WTC11 (cell line): ENCODE data around the gene FN3K. TPM values are rescaled to one million over a fixed set of nuclear protein-coding genes. Genes with fewer than 3 reads are reported as not detected.
A peak's percentile ranks its signal among the peaks of the same experiment; 100 is the strongest.

ENCODE experiments used
- ATAC-seq: fragments of 200-7000 bp; cut with Tn5 transposase; 2 replicates; pipeline ENCODE4 v1.10.0; 2021; ENCODE audit warnings: mild to moderate bottlenecking, moderate library complexity
- CTCF ChIA-PET: fragments of 300-600 bp; sonication (Branson Sonifier 250); formaldehyde crosslinking; loops from one replicate; lab custom pipeline; 2021; ENCODE audit warnings: antibody characterized with exemption; lab: Charles Lee
- POLR2A ChIA-PET: fragments of 350-600 bp; sonication (Branson Sonifier 250); formaldehyde crosslinking; loops from one replicate; lab custom pipeline; 2021; ENCODE audit warnings: antibody characterized with exemption; lab: Charles Lee
- DNase-seq: peaks from one replicate; pipeline ENCODE4 v3.0.0; 2021; ENCODE audit warnings: low spot score
- H3K27ac Mint-ChIP-seq: 2 replicates; pipeline ENCODE4 v1.8.0; 2021; ENCODE audit warnings: mixed read lengths
- H3K27me3 Mint-ChIP-seq: 2 replicates; pipeline ENCODE4 v1.8.0; 2021; ENCODE audit warnings: low read depth, mild to moderate bottlenecking, moderate library complexity, mixed read lengths
- H3K36me3 Mint-ChIP-seq: 2 replicates; pipeline ENCODE4 v1.8.0; 2021; ENCODE audit warnings: mixed read lengths
- H3K4me1 Mint-ChIP-seq: 2 replicates; pipeline ENCODE4 v1.8.0; 2022; ENCODE audit warnings: mixed read lengths
- H3K4me3 Mint-ChIP-seq: 2 replicates; pipeline ENCODE4 v1.8.0; 2021; ENCODE audit warnings: mild to moderate bottlenecking, moderate library complexity, mixed read lengths
- H3K9me3 Mint-ChIP-seq: 2 replicates; pipeline ENCODE4 v1.8.0; 2021; ENCODE audit warnings: mixed read lengths
- ATF1 ChIP-seq: sonication (generic); formaldehyde crosslinking; IDR thresholded peaks from 2 replicates; pipeline ENCODE4 v1.8.1; 2023; ENCODE audit warnings: mild to moderate bottlenecking, moderate library complexity, missing genetic modification reagents
- ATF3 ChIP-seq: sonication (generic); formaldehyde crosslinking; conservative IDR thresholded peaks from 2 replicates; pipeline ENCODE4 v1.8.1; 2022; ENCODE audit warnings: mild to moderate bottlenecking, missing genetic modification reagents
- CREB1 ChIP-seq: sonication (generic); formaldehyde crosslinking; IDR thresholded peaks from 2 replicates; pipeline ENCODE4 v1.8.0; 2023; ENCODE audit warnings: mild to moderate bottlenecking, missing genetic modification reagents
- E2F1 ChIP-seq: sonication (generic); formaldehyde crosslinking; IDR thresholded peaks from 2 replicates; pipeline ENCODE4 v1.8.0; 2022; ENCODE audit warnings: mild to moderate bottlenecking, missing genetic modification reagents
- E2F4 ChIP-seq: sonication (generic); formaldehyde crosslinking; IDR thresholded peaks from 2 replicates; pipeline ENCODE4 v1.8.1; 2022; ENCODE audit warnings: low read depth, mild to moderate bottlenecking, moderate library complexity, missing genetic modification reagents, borderline replicate concordance
- ESRRA ChIP-seq: sonication (generic); formaldehyde crosslinking; IDR thresholded peaks from 2 replicates; pipeline ENCODE4 v1.8.1; 2022; ENCODE audit warnings: mild to moderate bottlenecking, missing genetic modification reagents, borderline replicate concordance
- FOXJ3 ChIP-seq: sonication (generic); formaldehyde crosslinking; IDR thresholded peaks from 2 replicates; pipeline ENCODE4 v1.9.0; 2021; ENCODE audit warnings: missing genetic modification reagents, mild to moderate bottlenecking, borderline replicate concordance
- GABPB1 ChIP-seq: sonication (generic); formaldehyde crosslinking; IDR thresholded peaks from 2 replicates; pipeline ENCODE4 v1.8.1; 2023; ENCODE audit warnings: mild to moderate bottlenecking, missing genetic modification reagents
- GRHL2 ChIP-seq: fragments of 250-450 bp; sonication (Bioruptor Pico); IDR thresholded peaks from 2 replicates; pipeline ENCODE4 v1.8.0; 2022; ENCODE audit warnings: mild to moderate bottlenecking, moderate library complexity; ENCODE audit not compliant: insufficient replicate concordance, severe bottlenecking
- HMGXB4 ChIP-seq: sonication (generic); formaldehyde crosslinking; IDR thresholded peaks from 2 replicates; pipeline ENCODE4 v1.8.1; 2023; ENCODE audit warnings: mild to moderate bottlenecking, moderate library complexity, missing genetic modification reagents
- IRF2 ChIP-seq: sonication (generic); formaldehyde crosslinking; IDR thresholded peaks from 2 replicates; pipeline ENCODE4 v1.8.0; 2022; ENCODE audit warnings: low read depth, missing genetic modification reagents, borderline replicate concordance
- MXD4 ChIP-seq: fragments of 250-450 bp; sonication (Bioruptor Pico); IDR thresholded peaks from 2 replicates; pipeline ENCODE4 v1.8.0; 2021; ENCODE audit warnings: mild to moderate bottlenecking, moderate library complexity, borderline replicate concordance
- NFE2L1 ChIP-seq: sonication (generic); formaldehyde crosslinking; IDR thresholded peaks from 2 replicates; pipeline ENCODE4 v1.8.1; 2023; ENCODE audit warnings: missing genetic modification reagents
- OVOL2 ChIP-seq: fragments of 250-450 bp; sonication (Bioruptor Pico); IDR thresholded peaks from 2 replicates; pipeline ENCODE4 v1.9.0; 2021; ENCODE audit warnings: mild to moderate bottlenecking, borderline replicate concordance
- PRRX2 ChIP-seq: fragments of 250-450 bp; sonication (Bioruptor Pico); IDR thresholded peaks from 2 replicates; pipeline ENCODE4 v1.8.0; 2021; ENCODE audit warnings: mild to moderate bottlenecking
- RORB ChIP-seq: fragments of 250-450 bp; sonication (Bioruptor Pico); IDR thresholded peaks from 2 replicates; pipeline ENCODE4 v1.9.0; 2021; ENCODE audit warnings: mild to moderate bottlenecking
- SMAD3 ChIP-seq: sonication (generic); formaldehyde crosslinking; IDR thresholded peaks from 2 replicates; pipeline ENCODE4 v1.8.0; 2022; ENCODE audit warnings: missing genetic modification reagents, mild to moderate bottlenecking, borderline replicate concordance
- SP1 ChIP-seq: sonication (generic); formaldehyde crosslinking; conservative IDR thresholded peaks from 2 replicates; pipeline ENCODE4 v1.8.1; 2022; ENCODE audit warnings: missing genetic modification reagents
- TP53 ChIP-seq: sonication (generic); formaldehyde crosslinking; IDR thresholded peaks from 2 replicates; pipeline ENCODE4 v1.8.1; 2023; ENCODE audit warnings: mild to moderate bottlenecking, missing genetic modification reagents
- USF1 ChIP-seq: sonication (generic); formaldehyde crosslinking; IDR thresholded peaks from 2 replicates; pipeline ENCODE4 v1.8.0; 2022; ENCODE audit warnings: mild to moderate bottlenecking, missing genetic modification reagents
- ZNF232 ChIP-seq: sonication (generic); formaldehyde crosslinking; IDR thresholded peaks from 2 replicates; pipeline ENCODE4 v1.8.0; 2022; ENCODE audit warnings: mild to moderate bottlenecking, missing genetic modification reagents
- ZNF317 ChIP-seq: sonication (generic); formaldehyde crosslinking; IDR thresholded peaks from 2 replicates; pipeline ENCODE4 v1.8.1; 2023; ENCODE audit warnings: low read depth, mild to moderate bottlenecking, moderate library complexity, missing genetic modification reagents, borderline replicate concordance
- ZNF425 ChIP-seq: fragments of 250-450 bp; sonication (Bioruptor Pico); conservative IDR thresholded peaks from 2 replicates; pipeline ENCODE4 v1.9.0; 2021; ENCODE audit warnings: mild to moderate bottlenecking
- ZNF671 ChIP-seq: fragments of 250-450 bp; sonication (Bioruptor Pico); IDR thresholded peaks from 2 replicates; pipeline ENCODE4 v1.8.0; 2021; ENCODE audit warnings: mild to moderate bottlenecking
- total RNA-seq: library from RNA; stranded (reverse); gene quantifications from 3 replicates; pipeline ENCODE4 v1.2.3, GENCODE V29; 2021

The FN3K gene
- total RNA-seq, 1 experiment from 2014 or later: 19.3 TPM

GRCh38 chr17:82789806-82790205 is 54.4 kb downstream of the FN3K start:
- ChIA-PET POLR2A (no interaction called here), CTCF (interaction anchor here (0.6 kb wide), 1 partner anchor 261 kb away, joined by 5 read pairs; no protein-coding TSS in a partner anchor)
- TF ChIP-seq ZNF232 (CRISPR knock-in tag) (no peak), TP53 (no peak), NFE2L1 (CRISPR knock-in tag) (no peak), ZNF425 (CRISPR knock-in tag) (no peak), ZNF317 (CRISPR knock-in tag) (no peak), ESRRA (CRISPR knock-in tag) (no peak), IRF2 (CRISPR knock-in tag) (no peak), E2F1 (CRISPR knock-in tag) (no peak)
- Mint-ChIP-seq H3K4me1 (no peaks in the 10 kb centered on the region), H3K27ac (no peak overlapping the region), H3K4me3 (no peak overlapping the region), H3K9me3 (no peaks in the 10 kb centered on the region), H3K36me3 (peaks cover 18% of the 10 kb centered on the region), H3K27me3 (no peaks in the 10 kb centered on the region)
- no peak for DNase-seq
- no peak for ATAC-seq

GRCh38 chr17:82790391-82790790 is 55.0 kb downstream of the FN3K start:
- H3K4me3 Mint-ChIP-seq: no peak overlapping the region
- H3K27me3 Mint-ChIP-seq: no peaks in the 10 kb centered on the region
- CTCF ChIA-PET: no interaction called here
- no peak overlapping the region; the same call in 1 of the 2 replicates for H3K27ac Mint-ChIP-seq
- no peaks in the 10 kb centered on the region for H3K4me1 Mint-ChIP-seq
- TF ChIP-seq SP1 (no peak), GRHL2 (CRISPR knock-in tag) (no peak), PRRX2 (CRISPR knock-in tag) (no peak), ATF1 (CRISPR knock-in tag) (no peak), GABPB1 (CRISPR knock-in tag) (no peak), CREB1 (CRISPR knock-in tag) (no peak), OVOL2 (CRISPR knock-in tag) (no peak), ZNF232 (CRISPR knock-in tag) (no peak), RORB (CRISPR knock-in tag) (no peak), SMAD3 (CRISPR knock-in tag) (no peak), ZNF317 (CRISPR knock-in tag) (no peak), ATF3 (CRISPR knock-in tag) (no peak), FOXJ3 (CRISPR knock-in tag) (no peak)
- TF ChIP-seq, all 79 proteins: peak for 0
- POLR2A ChIA-PET: no interaction called here
- ATAC-seq (no peak), DNase-seq (no peak)
- Mint-ChIP-seq H3K36me3 (peaks cover 20% of the 10 kb centered on the region), H3K9me3 (no peaks in the 10 kb centered on the region)

GRCh38 chr17:82791532-82791931 is 56.1 kb downstream of the FN3K start:
- CTCF ChIA-PET: interaction anchor here (1.5 kb wide), 1 partner anchor 10 kb away, joined by 3 read pairs; no protein-coding TSS in a partner anchor
- no peak for ATAC-seq
- TF ChIP-seq HMGXB4 (CRISPR knock-in tag) (no peak), E2F4 (CRISPR knock-in tag) (no peak), USF1 (CRISPR knock-in tag) (no peak), NFE2L1 (CRISPR knock-in tag) (no peak), MXD4 (CRISPR knock-in tag) (no peak), ZNF671 (no peak)
- TF ChIP-seq, all 79 proteins: peak for 0
- Mint-ChIP-seq H3K27ac (peak overlapping the region; percentile 27; the same call in 1 of the 2 replicates), H3K36me3 (peaks cover 17% of the 10 kb centered on the region), H3K4me3 (no peak overlapping the region), H3K9me3 (no peaks in the 10 kb centered on the region), H3K4me1 (no peaks in the 10 kb centered on the region), H3K27me3 (no peaks in the 10 kb centered on the region)
- POLR2A ChIA-PET: interaction anchor here (0.6 kb wide), 1 partner anchor 195 kb away, joined by 3 read pairs; no protein-coding TSS in a partner anchor
- no peak for DNase-seq
